ENCODE results near the gene FLRT1.
A peak's percentile ranks its signal among the peaks of the same experiment; 100 is the strongest.

The FLRT1 gene

GRCh38 chr11:64027651-64028397, 7.9 kb upstream of the FLRT1 start:
- H3K4me1 ChIP-seq (ENCODE audit: control insufficient read depth, insufficient read depth, low read length): peaks cover 48% of the 10 kb centered on the region
- no peaks in the 10 kb centered on the region for H3K36me3 ChIP-seq (ENCODE audit: control insufficient read depth, insufficient read depth, low read length)
- H3K4me3 ChIP-seq (ENCODE audit: low read depth, low read length): no peak overlapping the region
- H3K27ac ChIP-seq (ENCODE audit: low read depth, low read length): peak overlapping the region; percentile 51
- no peak overlapping the region for H3K9ac ChIP-seq (ENCODE audit: low read depth, low read length)
- H3K9me3 ChIP-seq (ENCODE audit: control insufficient read depth, insufficient read depth, low read length): no peaks in the 10 kb centered on the region
- H3K27me3 ChIP-seq (ENCODE audit: control insufficient read depth, insufficient read depth, low read length): peaks cover 49% of the 10 kb centered on the region

DNA sequence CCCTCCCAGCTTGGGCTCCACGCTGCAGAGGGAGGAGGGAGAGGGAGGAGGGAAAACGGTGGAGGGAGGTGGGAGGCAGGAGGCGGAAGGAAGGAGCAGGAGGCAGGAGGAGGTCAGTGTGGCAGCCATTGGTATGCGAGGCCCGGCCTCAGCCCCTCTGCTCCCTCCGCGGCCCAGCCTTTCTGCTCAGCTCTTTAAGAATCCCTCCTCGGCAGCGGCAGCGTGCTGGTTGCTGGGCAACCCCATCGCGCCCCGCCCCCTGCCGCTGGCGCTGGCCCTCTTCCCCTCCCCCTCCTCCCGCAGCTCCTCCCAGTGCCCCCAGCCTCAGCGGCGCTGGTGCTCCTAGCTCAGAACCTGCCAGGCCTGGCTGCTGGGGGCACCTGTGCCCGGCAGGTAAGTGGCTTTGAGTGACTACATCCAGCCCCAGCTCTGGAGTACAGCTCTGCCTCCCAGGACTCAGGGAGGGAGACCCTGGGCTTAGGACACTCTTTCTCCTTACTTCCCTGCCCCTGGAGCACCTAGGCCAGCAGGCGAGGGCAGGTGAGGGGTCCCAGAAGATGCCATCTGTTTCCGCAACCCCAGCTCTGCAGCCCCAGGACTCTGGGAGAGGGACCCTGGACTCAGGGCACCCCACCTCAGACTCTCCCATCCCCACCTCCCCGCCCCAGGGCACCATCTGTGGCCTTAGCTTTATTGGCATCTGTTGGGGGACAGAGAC, 7.2 kb upstream of the FLRT1 start:
- H3K4me3 ChIP-seq (ENCODE audit: low read depth, low read length): no peak overlapping the region
- peak overlapping the region; percentile 51 for H3K27ac ChIP-seq (ENCODE audit: low read depth, low read length)

DNA sequence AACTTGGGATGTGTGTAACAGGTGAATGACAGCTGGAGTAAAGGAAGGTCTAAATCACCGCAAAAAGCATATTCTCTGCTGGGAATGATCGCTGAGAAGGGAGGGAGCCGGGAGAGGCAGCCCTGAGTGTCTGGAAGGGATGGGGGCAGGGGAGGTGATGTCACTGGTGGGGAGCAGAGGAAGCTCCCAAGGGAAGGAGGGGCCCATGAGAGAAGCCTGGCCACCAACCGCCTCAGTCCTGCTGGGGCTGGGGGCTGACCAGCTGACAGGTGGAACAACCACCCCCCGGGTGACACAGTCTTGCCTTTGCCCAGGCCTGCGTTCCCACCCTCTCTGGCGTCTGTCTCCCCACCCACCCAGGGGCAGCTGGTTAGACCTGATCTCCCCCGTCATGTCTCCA, 6.0 kb upstream of the FLRT1 start:
- Histone ChIP-seq H3K36me3 (ENCODE audit: control insufficient read depth, insufficient read depth, low read length) (no peaks in the 10 kb centered on the region), H3K9ac (ENCODE audit: low read depth, low read length) (no peak overlapping the region), H3K9me3 (ENCODE audit: control insufficient read depth, insufficient read depth, low read length) (no peaks in the 10 kb centered on the region), H3K27ac (ENCODE audit: low read depth, low read length) (no peak overlapping the region), H3K4me3 (ENCODE audit: low read depth, low read length) (no peak overlapping the region), H3K27me3 (ENCODE audit: control insufficient read depth, insufficient read depth, low read length) (peaks cover 66% of the 10 kb centered on the region), H3K4me1 (ENCODE audit: control insufficient read depth, insufficient read depth, low read length) (peaks cover 34% of the 10 kb centered on the region)

More for the DNA sequence above, 7.2 kb upstream of the FLRT1 start:
- H3K9ac ChIP-seq (ENCODE audit: low read depth, low read length): no peak overlapping the region
- H3K9me3 ChIP-seq (ENCODE audit: control insufficient read depth, insufficient read depth, low read length): no peaks in the 10 kb centered on the region
- H3K36me3 ChIP-seq (ENCODE audit: control insufficient read depth, insufficient read depth, low read length): no peaks in the 10 kb centered on the region
- H3K27me3 ChIP-seq (ENCODE audit: control insufficient read depth, insufficient read depth, low read length): peaks cover 54% of the 10 kb centered on the region
- peaks cover 46% of the 10 kb centered on the region for H3K4me1 ChIP-seq (ENCODE audit: control insufficient read depth, insufficient read depth, low read length)

DNA sequence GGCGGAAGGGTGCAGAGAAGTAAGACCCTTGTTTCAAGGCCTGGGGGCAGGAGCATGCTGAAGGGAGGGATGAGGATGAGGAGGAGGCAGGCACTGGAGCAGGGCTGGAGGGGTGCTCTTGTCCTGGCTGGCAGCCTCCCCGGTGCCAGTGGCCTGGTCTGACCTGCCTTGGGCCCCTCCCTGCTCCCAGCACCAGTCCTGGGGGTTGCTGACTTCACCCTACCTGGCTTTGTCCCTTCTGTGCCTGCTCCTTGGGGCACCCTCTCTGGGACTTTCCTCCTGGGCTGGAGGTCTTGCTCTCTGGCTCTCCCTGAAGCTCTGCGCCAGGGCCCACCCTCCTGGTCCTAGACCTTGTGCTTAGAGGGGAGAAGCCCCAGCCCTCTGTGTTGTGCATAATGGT, 4.7 kb upstream of the FLRT1 start:
- H3K27ac ChIP-seq (ENCODE audit: low read depth, low read length): no peak overlapping the region
- no peak overlapping the region for H3K4me3 ChIP-seq (ENCODE audit: low read depth, low read length)
- H3K9me3 ChIP-seq (ENCODE audit: control insufficient read depth, insufficient read depth, low read length): no peaks in the 10 kb centered on the region
- H3K36me3 ChIP-seq (ENCODE audit: control insufficient read depth, insufficient read depth, low read length): no peaks in the 10 kb centered on the region
- H3K9ac ChIP-seq (ENCODE audit: low read depth, low read length): no peak overlapping the region
- peaks cover 75% of the 10 kb centered on the region for H3K27me3 ChIP-seq (ENCODE audit: control insufficient read depth, insufficient read depth, low read length)
- H3K4me1 ChIP-seq (ENCODE audit: control insufficient read depth, insufficient read depth, low read length): peaks cover 30% of the 10 kb centered on the region

GRCh38 chr11:64032050-64032449, 3.7 kb upstream of the FLRT1 start:
- H3K27ac ChIP-seq (ENCODE audit: low read depth, low read length): no peak overlapping the region
- H3K4me3 ChIP-seq (ENCODE audit: low read depth, low read length): no peak overlapping the region
- peaks cover 34% of the 10 kb centered on the region for H3K4me1 ChIP-seq (ENCODE audit: control insufficient read depth, insufficient read depth, low read length)
- H3K36me3 ChIP-seq (ENCODE audit: control insufficient read depth, insufficient read depth, low read length): no peaks in the 10 kb centered on the region
- no peaks in the 10 kb centered on the region for H3K9me3 ChIP-seq (ENCODE audit: control insufficient read depth, insufficient read depth, low read length)
- H3K9ac ChIP-seq (ENCODE audit: low read depth, low read length): no peak overlapping the region
- peaks cover 82% of the 10 kb centered on the region for H3K27me3 ChIP-seq (ENCODE audit: control insufficient read depth, insufficient read depth, low read length)

GRCh38 chr11:64034411-64034811, 1.3 kb upstream of the FLRT1 start:
- H3K4me3 ChIP-seq (ENCODE audit: low read depth, low read length): no peak overlapping the region
- H3K9me3 ChIP-seq (ENCODE audit: control insufficient read depth, insufficient read depth, low read length): no peaks in the 10 kb centered on the region
- H3K27me3 ChIP-seq (ENCODE audit: control insufficient read depth, insufficient read depth, low read length): peaks cover 94% of the 10 kb centered on the region
- no peak overlapping the region for H3K27ac ChIP-seq (ENCODE audit: low read depth, low read length)
- no peaks in the 10 kb centered on the region for H3K36me3 ChIP-seq (ENCODE audit: control insufficient read depth, insufficient read depth, low read length)
- H3K4me1 ChIP-seq (ENCODE audit: control insufficient read depth, insufficient read depth, low read length): peaks cover 15% of the 10 kb centered on the region; the same call in 1 of the 2 replicates
- no peak overlapping the region for H3K9ac ChIP-seq (ENCODE audit: low read depth, low read length)

GRCh38 chr11:64035081-64035524, 628 bp upstream of the FLRT1 start:
- Histone ChIP-seq H3K9me3 (ENCODE audit: control insufficient read depth, insufficient read depth, low read length) (no peaks in the 10 kb centered on the region), H3K27me3 (ENCODE audit: control insufficient read depth, insufficient read depth, low read length) (peaks cover 94% of the 10 kb centered on the region), H3K27ac (ENCODE audit: low read depth, low read length) (no peak overlapping the region), H3K4me3 (ENCODE audit: low read depth, low read length) (no peak overlapping the region; the same call in 1 of the 2 replicates), H3K36me3 (ENCODE audit: control insufficient read depth, insufficient read depth, low read length) (no peaks in the 10 kb centered on the region), H3K9ac (ENCODE audit: low read depth, low read length) (no peak overlapping the region), H3K4me1 (ENCODE audit: control insufficient read depth, insufficient read depth, low read length) (0 out of 2 replicates have a peak, but pooled peaks cover 11% of the 10 kb centered on the region)

DNA sequence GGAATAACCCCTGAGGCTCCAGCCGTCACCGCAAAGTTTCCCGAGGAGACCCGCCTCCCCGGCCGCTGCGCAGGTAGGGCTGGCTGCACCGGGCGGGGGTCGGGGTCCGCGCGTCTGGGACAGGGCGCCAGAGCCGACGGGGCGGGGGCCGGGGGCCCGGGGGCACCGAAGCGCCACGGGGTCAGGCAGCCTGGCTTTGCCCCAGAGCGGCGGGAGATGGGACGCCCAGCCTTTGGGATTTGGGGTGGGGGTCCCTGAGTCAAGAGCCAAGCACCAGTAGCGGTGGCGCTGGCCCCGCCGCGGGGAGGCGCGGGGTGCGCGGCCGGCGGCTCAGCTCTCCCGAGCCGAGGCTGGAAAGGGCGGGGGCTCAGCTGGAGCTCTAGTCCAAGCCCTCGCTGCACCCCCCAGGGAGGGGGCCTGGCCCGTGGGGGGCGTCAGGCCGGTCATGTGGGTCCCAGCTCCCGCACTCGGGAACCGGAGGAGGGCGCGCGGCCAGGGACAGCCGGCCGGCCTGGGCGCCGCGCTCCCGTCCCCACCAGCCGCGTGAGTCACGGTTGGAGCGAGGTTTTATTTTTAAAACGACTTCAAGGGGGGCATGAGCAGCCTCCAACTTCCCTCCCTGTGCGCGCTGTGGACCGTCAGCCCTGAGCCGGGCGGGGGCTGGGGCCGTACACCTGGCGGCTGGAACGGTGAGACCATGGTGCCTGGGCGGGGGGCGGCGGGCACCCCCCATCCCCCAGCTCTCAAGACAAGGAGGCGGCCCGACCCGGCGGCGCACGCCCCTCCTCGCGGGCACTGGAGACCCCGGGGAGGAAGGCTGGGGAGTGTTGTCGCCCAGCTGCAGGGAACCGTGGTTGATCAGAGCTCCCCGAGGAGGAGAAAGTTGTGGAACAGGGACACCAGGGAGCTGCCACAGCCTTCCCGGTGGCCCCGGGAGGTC, 626 bp downstream of the FLRT1 start:
- H3K4me3 ChIP-seq (ENCODE audit: low read depth, low read length): peak overlapping the region; percentile 57
- 0 out of 2 replicates have a peak, but pooled peaks cover 11% of the 10 kb centered on the region for H3K4me1 ChIP-seq (ENCODE audit: control insufficient read depth, insufficient read depth, low read length)
- no peak overlapping the region for H3K27ac ChIP-seq (ENCODE audit: low read depth, low read length)
- no peaks in the 10 kb centered on the region for H3K9me3 ChIP-seq (ENCODE audit: control insufficient read depth, insufficient read depth, low read length)
- H3K9ac ChIP-seq (ENCODE audit: low read depth, low read length): no peak overlapping the region
- peaks cover 90% of the 10 kb centered on the region for H3K27me3 ChIP-seq (ENCODE audit: control insufficient read depth, insufficient read depth, low read length)
- no peaks in the 10 kb centered on the region for H3K36me3 ChIP-seq (ENCODE audit: control insufficient read depth, insufficient read depth, low read length)

DNA sequence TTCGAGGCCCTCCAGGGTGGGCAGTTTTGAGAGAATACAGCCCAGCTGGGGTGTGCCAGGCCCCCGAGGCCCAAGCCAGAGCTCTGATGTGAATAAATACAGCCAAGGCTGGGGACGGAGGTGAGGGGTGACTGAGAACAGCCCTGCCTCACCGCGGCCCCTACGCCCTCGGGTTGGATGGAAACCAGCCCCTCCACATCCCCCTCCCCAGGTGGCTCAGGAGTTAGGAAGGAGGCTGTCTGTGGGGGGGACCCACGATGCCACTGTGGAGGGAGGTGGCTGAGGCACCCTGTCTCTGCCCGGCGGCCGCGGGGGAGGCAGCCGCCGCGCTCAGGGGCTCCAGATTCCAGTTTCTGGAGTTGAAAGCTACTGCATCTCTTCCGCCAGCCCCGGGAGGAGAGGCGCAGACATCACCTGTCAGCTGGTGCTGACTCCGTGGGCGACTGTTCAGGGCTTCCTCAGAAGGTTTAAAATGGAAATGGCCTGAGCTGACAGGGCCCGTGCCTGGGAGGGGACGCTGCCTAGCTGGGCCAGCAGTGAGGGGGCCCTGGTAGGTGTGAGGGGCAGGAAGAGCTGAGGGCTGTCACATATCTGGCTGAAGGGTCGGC, 1.4 kb downstream of the FLRT1 start:
- 0 out of 2 replicates have a peak, but pooled peaks cover 11% of the 10 kb centered on the region for H3K4me1 ChIP-seq (ENCODE audit: control insufficient read depth, insufficient read depth, low read length)
- H3K36me3 ChIP-seq (ENCODE audit: control insufficient read depth, insufficient read depth, low read length): no peaks in the 10 kb centered on the region
- no peaks in the 10 kb centered on the region for H3K9me3 ChIP-seq (ENCODE audit: control insufficient read depth, insufficient read depth, low read length)
- peaks cover 89% of the 10 kb centered on the region for H3K27me3 ChIP-seq (ENCODE audit: control insufficient read depth, insufficient read depth, low read length)
- H3K4me3 ChIP-seq (ENCODE audit: low read depth, low read length): peak overlapping the region; percentile 57
- no peak overlapping the region for H3K27ac ChIP-seq (ENCODE audit: low read depth, low read length)
- H3K9ac ChIP-seq (ENCODE audit: low read depth, low read length): no peak overlapping the region

DNA sequence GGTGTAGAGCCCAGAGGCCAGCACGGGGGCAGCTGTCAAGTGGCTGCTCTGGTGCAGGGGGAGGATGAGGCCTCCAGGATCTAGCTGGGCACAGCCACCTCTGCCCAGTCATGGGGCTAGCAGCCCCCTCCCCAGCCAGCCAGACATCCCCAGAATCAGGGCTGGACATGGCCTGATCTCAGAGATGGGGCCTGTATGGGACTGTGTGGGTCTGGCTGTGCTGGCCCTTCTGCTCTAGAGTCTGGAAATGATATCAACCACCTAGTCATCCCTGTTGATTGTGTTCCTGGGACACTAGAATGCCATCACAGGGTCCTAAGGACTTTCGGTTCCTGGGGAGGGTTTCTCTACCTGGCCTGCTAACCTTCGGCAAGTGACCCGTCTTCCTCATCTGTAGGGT, 2.8 kb downstream of the FLRT1 start:
- H3K9me3 ChIP-seq (ENCODE audit: control insufficient read depth, insufficient read depth, low read length): no peaks in the 10 kb centered on the region
- no peak overlapping the region for H3K9ac ChIP-seq (ENCODE audit: low read depth, low read length)
- H3K4me1 ChIP-seq (ENCODE audit: control insufficient read depth, insufficient read depth, low read length): 0 out of 2 replicates have a peak, but pooled peaks cover 11% of the 10 kb centered on the region
- H3K36me3 ChIP-seq (ENCODE audit: control insufficient read depth, insufficient read depth, low read length): no peaks in the 10 kb centered on the region
- H3K27me3 ChIP-seq (ENCODE audit: control insufficient read depth, insufficient read depth, low read length): peaks cover 90% of the 10 kb centered on the region
- H3K4me3 ChIP-seq (ENCODE audit: low read depth, low read length): no peak overlapping the region
- H3K27ac ChIP-seq (ENCODE audit: low read depth, low read length): no peak overlapping the region

Measured in HUES48 (cell line).